Measurements from ENCODE around the gene YBX2.

DNA sequence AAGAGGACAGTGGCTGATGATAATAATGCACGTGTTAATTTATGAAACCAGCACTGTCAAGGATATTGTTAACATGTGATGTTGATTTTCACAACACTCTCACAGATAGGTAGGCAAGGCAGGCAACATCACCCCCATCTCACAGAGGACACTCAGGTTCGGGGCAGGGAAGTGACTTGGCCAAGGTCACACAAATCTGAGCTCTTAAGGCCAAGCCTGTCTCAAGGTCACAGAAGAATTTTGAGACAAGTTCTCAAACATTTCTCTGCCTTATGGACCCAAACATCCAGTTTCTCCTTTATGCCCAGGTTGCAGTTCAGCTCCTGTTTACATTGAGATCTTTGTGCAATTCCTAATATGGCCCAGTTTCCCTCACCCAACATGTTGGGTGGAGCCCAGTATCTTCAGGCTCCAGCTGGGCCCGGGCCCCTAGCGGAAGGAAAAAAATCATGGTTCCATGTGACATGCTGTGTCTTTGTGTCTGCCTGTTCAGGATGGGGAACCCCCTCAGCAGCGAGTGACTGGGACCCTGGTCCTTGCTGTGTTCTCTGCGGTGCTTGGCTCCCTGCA lies 11.6 kb downstream of the YBX2 start:
- no peak for TF ChIP-seq CTCF (conservative IDR thresholded peaks at IDR 0.05 in 1 of 2, IDR thresholded peaks at IDR 0.05 in 1 of 2; ENCODE audit: low read depth in 1 of 2, low read length in 2 of 2)
- TF ChIP-seq EZH2 (IDR thresholded peaks at IDR 0.05; ENCODE audit: low read length, missing control alignments), result no peak

All from fibroblast of lung (primary cell).